GM12891 (cell line): ENCODE data around the gene CCBE1. TPM values are rescaled to one million over a fixed set of nuclear protein-coding genes. Genes with fewer than 3 reads are reported as not detected.
"Not testable (repeated sequence)": the region's sequence is repeated elsewhere in the genome, so short reads cannot be mapped to it uniquely, and the experiment has no call there.

Source experiments
- DNase-seq: peaks from one replicate; pipeline ENCODE4 v3.0.0; 2011; ENCODE audit warnings: low spot score; ENCODE audit not compliant: insufficient read length
- FAIRE-seq: peaks from 2 replicates; lab custom pipeline; 2011; peaks lifted over from hg19 to GRCh38; lab: Jason Lieb, UNC
- PAX5 ChIP-seq: IDR thresholded peaks from 2 replicates; pipeline ENCODE4 v1.6.1; 2011; ENCODE audit warnings: low read length, moderate library complexity, mild to moderate bottlenecking; ENCODE audit not compliant: insufficient read depth, severe bottlenecking
- POLR2A ChIP-seq: IDR thresholded peaks from 2 replicates; pipeline ENCODE4 v1.6.1; 2011; ENCODE audit warnings: low read depth, low read length, control low read depth
- POLR2AphosphoS5 ChIP-seq: IDR thresholded peaks from 2 replicates; pipeline ENCODE4 v1.6.1; 2011; ENCODE audit warnings: low read depth, low read length, control low read depth
- POU2F2 ChIP-seq: IDR thresholded peaks from 2 replicates; pipeline ENCODE4 v1.6.1; 2011; ENCODE audit warnings: low read depth, mild to moderate bottlenecking, control low read depth, low read length, moderate library complexity
- SPI1 ChIP-seq: IDR thresholded peaks from 2 replicates; pipeline ENCODE4 v1.6.1; 2011; ENCODE audit warnings: low read depth, low read length, control low read depth
- TAF1 ChIP-seq: IDR thresholded peaks from 2 replicates; pipeline ENCODE4 v1.6.1; 2011; ENCODE audit warnings: low read depth, low read length, control low read depth
- polyA plus RNA-seq: library from polyadenylated mRNA; unstranded; fragments of >200 nt; gene quantifications from one replicate; pipeline ENCODE4 v1.2.1, GENCODE V29; 2012; ENCODE audit warnings: low read depth, missing spikeins, inconsistent platforms; ENCODE audit not compliant: missing spikeins

The CCBE1 gene
- polyA plus RNA-seq: 0.06 TPM

- DNase-seq (peak; percentile 44), FAIRE-seq (no peak)
- TF ChIP-seq POLR2AphosphoS5: no peak
These were observed at the start of gene CCBE1 for GRCh38 chr18:59697236-59697932. TSS of gene CCBE1 (minus strand) at chr18:59697423.

GRCh38 chr18:59744271-59744721, 47.1 kb upstream of the CCBE1 start:
- DNase-seq: no peak
- no peak for TF ChIP-seq TAF1
- FAIRE-seq: no peak

- TF ChIP-seq SPI1: no peak
- no peak for TF ChIP-seq PAX5
- no peak for TF ChIP-seq TAF1
- no peak for TF ChIP-seq POLR2A
- DNase-seq: no peak
- no peak for FAIRE-seq
These were observed 46.3 kb upstream of the CCBE1 start for GRCh38 chr18:59743566-59743965.

GRCh38 chr18:59742325-59743111, 45.3 kb upstream of the CCBE1 start:
- TF ChIP-seq POLR2AphosphoS5 (no peak), POLR2A (no peak), PAX5 (no peak), SPI1 (no peak)
- no peak for DNase-seq
- no peak for FAIRE-seq

GRCh38 chr18:59740141-59740540, 42.9 kb upstream of the CCBE1 start:
- no peak for DNase-seq
- TF ChIP-seq POU2F2 (no peak), TAF1 (no peak), PAX5 (no peak), POLR2A (no peak), POLR2AphosphoS5 (no peak), SPI1 (no peak)
- no peak for FAIRE-seq

- FAIRE-seq (no peak), DNase-seq (no peak)
- TF ChIP-seq POU2F2: no peak
- no peak for TF ChIP-seq SPI1
- no peak for TF ChIP-seq TAF1
- no peak for TF ChIP-seq POLR2A
- no peak for TF ChIP-seq PAX5
- no peak for TF ChIP-seq POLR2AphosphoS5
These were observed 40.6 kb upstream of the CCBE1 start for GRCh38 chr18:59737776-59738300.

- not testable (repeated sequence) for FAIRE-seq, DNase-seq
These were observed 40.1 kb upstream of the CCBE1 start for GRCh38 chr18:59737335-59737734.

GRCh38 chr18:59736061-59736460, 38.8 kb upstream of the CCBE1 start:
- FAIRE-seq: peak; percentile 9
- TF ChIP-seq POU2F2 (no peak), SPI1 (no peak), TAF1 (no peak)
- DNase-seq: no peak

GRCh38 chr18:59735269-59735860, 38.1 kb upstream of the CCBE1 start:
- no peak for DNase-seq
- TF ChIP-seq TAF1: no peak
- TF ChIP-seq POLR2AphosphoS5: no peak
- no peak for TF ChIP-seq POU2F2
- no peak for TF ChIP-seq SPI1
- no peak for TF ChIP-seq PAX5
- TF ChIP-seq POLR2A: no peak
- FAIRE-seq: no peak

- no peak for DNase-seq
- TF ChIP-seq POU2F2 (no peak), POLR2AphosphoS5 (no peak), POLR2A (no peak), SPI1 (no peak), TAF1 (no peak), PAX5 (no peak)
- FAIRE-seq: no peak
These were observed 36.2 kb upstream of the CCBE1 start for GRCh38 chr18:59733421-59733820.
